CD4-positive, alpha-beta T cell treated with Interleukin-4 for 4 hours (primary cell): ENCODE measurements around the gene PFKFB2.

Experiments
- DNase-seq: peaks from one replicate; pipeline ENCODE4 v3.0.0-alpha.2; 2020

Gene PFKFB2

GRCh38 chr1:207093944-207094343 is 40.9 kb downstream of the PFKFB2 start:
- DNase-seq, result no peak

GRCh38 chr1:207097871-207098324 is 44.8 kb downstream of the PFKFB2 start:
- DNase-seq, result no peak

DNA sequence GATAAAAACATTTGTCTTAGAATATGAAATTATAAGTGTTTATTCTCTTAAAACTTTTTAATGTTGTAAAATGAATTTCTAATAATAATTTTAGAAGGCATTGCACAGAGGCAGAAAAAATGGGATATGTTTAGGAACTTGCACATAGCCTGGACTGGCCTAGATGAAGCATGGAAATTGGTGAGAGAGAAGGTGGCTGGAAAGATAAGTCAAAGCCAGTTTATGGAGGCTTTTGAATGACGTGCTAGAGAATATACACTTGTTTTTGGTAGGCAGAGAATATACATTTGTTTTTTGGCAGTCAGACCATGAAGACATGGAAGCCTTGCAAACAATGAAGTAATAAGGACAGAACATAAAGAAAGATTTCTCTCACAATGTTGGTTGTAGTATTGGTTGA is 48.6 kb downstream of the PFKFB2 start:
- no peak for DNase-seq

DNA sequence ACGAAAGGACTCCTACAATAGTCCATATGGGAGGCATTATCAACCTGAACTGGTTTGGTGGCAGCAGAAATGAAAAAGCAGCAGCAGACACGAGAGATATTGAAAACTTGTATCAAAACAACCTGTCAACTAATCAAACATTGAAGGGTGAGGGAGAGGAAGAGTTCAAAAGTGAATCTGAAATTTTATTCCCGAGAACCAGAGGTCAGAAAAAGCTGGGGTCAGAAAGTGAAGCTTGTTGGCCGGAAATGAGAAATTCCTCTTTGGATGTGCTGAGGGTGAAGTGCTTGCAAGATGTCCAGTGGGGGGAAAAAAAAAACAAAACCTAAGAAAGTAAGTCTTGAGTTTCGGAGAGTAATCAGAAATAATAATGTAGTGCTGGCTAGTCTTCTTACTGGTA is 49.1 kb downstream of the PFKFB2 start:
- no peak for DNase-seq

DNA sequence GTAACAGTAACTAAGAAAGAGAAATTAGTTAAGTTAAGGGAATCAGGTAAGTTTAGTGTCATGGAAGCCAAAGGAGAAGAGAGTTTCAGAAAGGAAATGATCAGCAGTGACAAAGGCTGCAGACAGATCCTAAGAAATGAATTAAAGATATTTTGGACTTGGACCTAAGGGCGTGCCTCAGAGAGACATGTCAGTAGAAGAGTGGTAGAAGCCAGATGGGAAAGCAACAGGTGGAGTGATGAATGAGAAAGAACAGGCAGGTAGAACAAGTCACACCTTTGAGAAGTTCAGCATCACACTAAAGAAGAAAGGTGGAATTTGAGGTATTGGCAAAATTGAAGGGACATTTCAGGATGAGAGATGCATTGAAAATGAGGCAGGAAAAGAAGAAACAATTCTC is 49.6 kb downstream of the PFKFB2 start:
- no peak for DNase-seq

- DNase-seq, result no peak
Measured at GRCh38 chr1:207103892-207104373, 50.9 kb downstream of the PFKFB2 start, which contains the start of gene C4BPA. Gene C4BPA, plus strand, starts transcription at chr1:207104233. Its CDS starts 8,793 bp downstream, at chr1:207113026.

GRCh38 chr1:207109004-207109403 is 55.9 kb downstream of the PFKFB2 start:
- no peak for DNase-seq

DNA sequence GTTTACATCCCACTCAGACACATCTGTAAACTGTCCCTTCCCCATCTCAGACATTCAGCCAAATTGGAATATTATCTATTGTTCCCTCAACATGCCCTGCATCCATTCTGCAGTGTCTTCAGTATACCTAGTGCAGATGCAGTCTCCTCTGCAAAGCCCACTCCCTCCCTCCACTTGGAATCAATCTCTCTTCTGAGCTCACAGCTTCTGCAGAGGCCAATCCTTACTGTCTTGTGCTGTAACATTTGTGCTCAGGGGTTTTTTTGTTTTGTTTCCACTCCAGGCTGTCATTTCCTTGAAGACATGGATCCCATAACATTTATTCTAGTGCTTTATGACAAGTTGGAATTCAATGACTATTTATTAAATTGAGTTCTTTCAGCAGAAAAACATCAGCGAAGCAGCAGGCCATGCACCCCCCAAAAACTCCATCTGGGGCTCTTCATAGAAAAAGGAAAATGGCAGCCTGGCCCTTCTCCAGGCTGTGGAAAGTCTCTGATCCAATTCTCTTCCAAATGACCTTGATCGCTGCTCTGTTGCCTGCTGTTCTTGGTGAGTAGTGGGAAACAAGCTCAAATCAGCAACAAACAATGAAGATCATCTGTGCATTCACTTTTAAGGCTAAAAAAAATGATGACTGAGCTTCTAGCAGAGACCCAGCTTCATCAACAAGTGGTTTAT is 59.7 kb downstream of the PFKFB2 start:
- no peak for DNase-seq

DNA sequence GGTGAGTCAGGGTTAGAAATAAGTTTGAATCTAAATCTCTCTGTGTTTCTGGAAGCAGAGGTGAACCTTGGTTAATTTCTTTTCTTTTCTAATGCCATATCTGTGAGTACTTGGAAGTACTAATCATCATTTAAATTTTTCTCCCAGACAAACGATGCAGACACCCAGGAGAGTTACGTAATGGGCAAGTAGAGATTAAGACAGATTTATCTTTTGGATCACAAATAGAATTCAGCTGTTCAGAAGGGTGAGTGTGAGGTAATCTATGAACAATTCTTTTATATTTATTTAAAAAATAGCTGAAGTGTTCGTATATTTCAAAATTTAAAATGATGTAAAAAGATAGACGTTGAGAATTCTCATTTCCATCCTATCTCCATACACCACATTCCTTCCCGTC is 62.2 kb downstream of the PFKFB2 start:
- DNase-seq, result no peak

GRCh38 chr1:207124389-207124788 is 71.3 kb downstream of the PFKFB2 start:
- DNase-seq, result no peak

GRCh38 chr1:207128336-207128921 is 75.4 kb downstream of the PFKFB2 start:
- no peak for DNase-seq

- no peak for DNase-seq
Measured at GRCh38 chr1:207129053-207129452, 76.0 kb downstream of the PFKFB2 start.
